Heart left ventricle (tissue), 13 donors: ENCODE data around the gene ZNF526.

Experiments
- POLR2A ChIP-seq, 2 donors: fragments of 450-650 bp; IDR thresholded peaks; one replicate each; pipeline ENCODE4 v1.6.1; 2017; ENCODE audit warnings: antibody characterized with exemption in 2 of 2, mild to moderate bottlenecking in 2 of 2, moderate library complexity in 2 of 2
- TF ChIP-seq, protein P1 (sequence below), 12 donors: fragments of 200-600 bp; sonication (generic) in 4 of 12; IDR thresholded peaks; one replicate each; pipeline versions ENCODE4 v1.5.0 to v1.8.0; 2018 to 2022; ENCODE audit warnings: antibody characterized with exemption in 12 of 12, mild to moderate bottlenecking in 5 of 12
- donor health status: ischemic (EF 13 %, LVEDD 7.1; RV severe dilation, severe dysfunction).
- donor health status: DM: no; HTN: yes; CAD: no.
- donor health status: DM: no; HTN: no; CAD: no.
- donor health status: ischemic (EF 25% LVEDD 6.9; RV normal size, moderate dysfunction).
- donor health status: ischemic (EF 25% LVEDD 5.7; RV mildly dilated, moderate dysfunction).
- donor health status: ischemic (EF 35%, LVEDD 5.7; RV mildly dilated, moderate dysfunction).
- donor health status: nonischemic (EF 11% LVEDD 7.7; RV severe dilation, severe dysfunction).
- donor health status: DM: yes; HTN: yes; CAD: no.
- donor health status: PGD.
- donor health status: ischemic (EF 29% LVEDD 5.4; RV normal size, mild dysfunction).
- donor health status: nonischemic (EF 23%, LVEDD 6.1; RV moderate dilation, normal function).

GRCh38 chr19:42232435-42232834, 12.3 kb downstream of the ZNF526 start:
- TF ChIP-seq, protein P1, sequence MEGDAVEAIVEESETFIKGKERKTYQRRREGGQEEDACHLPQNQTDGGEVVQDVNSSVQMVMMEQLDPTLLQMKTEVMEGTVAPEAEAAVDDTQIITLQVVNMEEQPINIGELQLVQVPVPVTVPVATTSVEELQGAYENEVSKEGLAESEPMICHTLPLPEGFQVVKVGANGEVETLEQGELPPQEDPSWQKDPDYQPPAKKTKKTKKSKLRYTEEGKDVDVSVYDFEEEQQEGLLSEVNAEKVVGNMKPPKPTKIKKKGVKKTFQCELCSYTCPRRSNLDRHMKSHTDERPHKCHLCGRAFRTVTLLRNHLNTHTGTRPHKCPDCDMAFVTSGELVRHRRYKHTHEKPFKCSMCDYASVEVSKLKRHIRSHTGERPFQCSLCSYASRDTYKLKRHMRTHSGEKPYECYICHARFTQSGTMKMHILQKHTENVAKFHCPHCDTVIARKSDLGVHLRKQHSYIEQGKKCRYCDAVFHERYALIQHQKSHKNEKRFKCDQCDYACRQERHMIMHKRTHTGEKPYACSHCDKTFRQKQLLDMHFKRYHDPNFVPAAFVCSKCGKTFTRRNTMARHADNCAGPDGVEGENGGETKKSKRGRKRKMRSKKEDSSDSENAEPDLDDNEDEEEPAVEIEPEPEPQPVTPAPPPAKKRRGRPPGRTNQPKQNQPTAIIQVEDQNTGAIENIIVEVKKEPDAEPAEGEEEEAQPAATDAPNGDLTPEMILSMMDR (IDR thresholded peaks at IDR 0.05) = no peak
- no peak for TF ChIP-seq POLR2A (IDR thresholded peaks at IDR 0.05)
